ENCODE data around the gene EFCC1.

Gene EFCC1

GRCh38 chr3:129033633-129034321 lies 32.7 kb downstream of the EFCC1 start:
- no peak for TF ChIP-seq CTCF (IDR thresholded peaks at IDR 0.05; ENCODE audit: low read depth, low read length)
- H3K4me3 ChIP-seq (ENCODE audit: low read depth, low read length) = no peak overlapping the region

- no peak for TF ChIP-seq CTCF (IDR thresholded peaks at IDR 0.05; ENCODE audit: low read depth, low read length)
- H3K4me3 ChIP-seq (ENCODE audit: low read depth, low read length) = no peak overlapping the region
Measured at GRCh38 chr3:129034642-129035041, 33.5 kb downstream of the EFCC1 start.

GRCh38 chr3:129035360-129036221 lies 34.5 kb downstream of the EFCC1 start:
- H3K4me3 ChIP-seq (ENCODE audit: low read depth, low read length) = no peak overlapping the region
- no peak for TF ChIP-seq CTCF (IDR thresholded peaks at IDR 0.05; ENCODE audit: low read depth, low read length)

- no peak for TF ChIP-seq CTCF (IDR thresholded peaks at IDR 0.05; ENCODE audit: low read depth, low read length)
Measured at GRCh38 chr3:129036222-129037092, 35.4 kb downstream of the EFCC1 start.

GRCh38 chr3:129037093-129037419 lies 36.0 kb downstream of the EFCC1 start:
- TF ChIP-seq CTCF (IDR thresholded peaks at IDR 0.05; ENCODE audit: low read depth, low read length) = no peak
- no peak overlapping the region for H3K4me3 ChIP-seq (ENCODE audit: low read depth, low read length)

More at GRCh38 chr3:129036222-129037092, 35.4 kb downstream of the EFCC1 start:
- H3K4me3 ChIP-seq (ENCODE audit: low read depth, low read length) = no peak overlapping the region

GRCh38 chr3:129038121-129038855 lies 37.2 kb downstream of the EFCC1 start:
- H3K4me3 ChIP-seq (ENCODE audit: low read depth, low read length) = no peak overlapping the region
- no peak for TF ChIP-seq CTCF (IDR thresholded peaks at IDR 0.05; ENCODE audit: low read depth, low read length)

All from WI38 (cell line).